IPS-18c (cell line): ENCODE data around the gene WDR93.
"Not testable (repeated sequence)": the region's sequence is repeated elsewhere in the genome, so short reads cannot be mapped to it uniquely, and the experiment has no call there.

ENCODE experiments used
- H3K4me3 ChIP-seq: 2 replicates; pipeline ENCODE4 v1.7.0; 2013; ENCODE audit warnings: low read depth, mild to moderate bottlenecking, low read length, moderate library complexity; ENCODE audit not compliant: insufficient read depth
- H3K9me3 ChIP-seq: one replicate; pipeline ENCODE4 v1.6.1; 2013; ENCODE audit warnings: mild to moderate bottlenecking, low read length, moderate library complexity; ENCODE audit not compliant: control insufficient read depth, insufficient read depth

The WDR93 gene

DNA sequence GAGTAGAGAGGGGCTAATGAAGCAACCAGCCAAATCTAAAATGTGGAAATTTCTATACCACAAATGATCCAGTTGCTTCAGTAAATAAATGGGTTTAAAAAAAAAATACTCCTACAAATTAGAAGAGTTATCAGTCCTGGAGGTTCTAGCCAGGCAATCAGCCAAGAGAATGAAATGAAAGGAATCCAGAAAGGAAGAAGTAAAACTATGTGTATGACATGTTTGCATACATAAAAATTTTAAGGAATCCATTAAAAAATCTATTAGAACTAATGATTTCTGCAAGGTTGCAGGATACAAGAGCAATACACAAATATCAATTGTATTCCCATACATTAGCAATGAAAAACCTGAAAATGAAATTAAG lies 95.1 kb downstream of the WDR93 start:
- no peaks in the 10 kb centered on the region for H3K9me3 ChIP-seq
- no peak overlapping the region for H3K4me3 ChIP-seq

GRCh38 chr15:89787944-89788343 lies 97.3 kb downstream of the WDR93 start:
- H3K4me3 ChIP-seq = no peak overlapping the region

GRCh38 chr15:89788585-89788984 lies 98.0 kb downstream of the WDR93 start:
- H3K9me3 ChIP-seq, H3K4me3 ChIP-seq: not testable (repeated sequence)

More at GRCh38 chr15:89787944-89788343, 97.3 kb downstream of the WDR93 start:
- no peaks in the 10 kb centered on the region for H3K9me3 ChIP-seq

DNA sequence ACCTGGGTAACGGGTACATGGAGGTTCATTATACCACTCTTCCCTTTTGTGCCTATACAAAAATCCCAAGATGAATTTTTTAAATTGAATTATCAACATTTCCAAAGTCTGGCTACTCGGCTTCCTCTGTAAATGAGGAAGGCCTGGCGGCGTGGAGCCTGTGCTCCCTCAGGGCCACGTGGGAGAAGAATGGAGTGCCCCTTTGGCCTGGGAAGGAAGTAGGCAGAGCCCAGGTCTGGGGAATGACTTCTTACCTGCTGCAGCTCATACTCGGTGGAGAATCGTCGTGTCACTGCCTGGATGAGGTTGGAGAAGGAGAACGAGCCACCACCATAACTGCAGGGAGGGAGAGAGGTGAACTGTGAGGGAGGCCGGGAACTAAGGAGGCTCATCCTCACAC lies 99.6 kb downstream of the WDR93 start:
- no peaks in the 10 kb centered on the region for H3K9me3 ChIP-seq
- no peak overlapping the region for H3K4me3 ChIP-seq

DNA sequence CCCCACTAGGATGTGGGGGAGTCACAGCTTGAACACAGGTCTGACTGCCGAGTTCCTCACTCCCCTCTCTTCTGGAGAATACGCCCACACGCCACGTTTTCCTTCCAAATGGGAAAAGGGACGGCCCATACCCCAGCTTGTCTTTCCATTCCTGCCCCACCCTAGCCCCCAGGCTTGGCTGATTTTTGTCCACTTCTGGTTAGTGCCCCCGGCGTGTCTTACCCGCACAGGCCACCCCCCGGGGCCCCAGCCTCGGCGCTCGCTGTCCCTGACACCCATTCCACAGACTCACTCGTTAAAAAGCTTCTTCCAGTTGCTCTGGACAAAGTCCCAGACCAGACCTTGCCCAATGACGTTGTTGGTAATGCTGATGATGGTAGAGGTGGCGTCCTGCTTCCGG lies 100.0 kb downstream of the WDR93 start:
- H3K9me3 ChIP-seq = no peaks in the 10 kb centered on the region
- H3K4me3 ChIP-seq = no peak overlapping the region

- no peaks in the 10 kb centered on the region for H3K9me3 ChIP-seq
- H3K4me3 ChIP-seq = no peak overlapping the region
Observed at GRCh38 chr15:89792106-89792805, 101.6 kb downstream of the WDR93 start.
